Activated T-cell treated with anti-CD3 and anti-CD28 coated beads, Interleukin-2, amount 50 U/mL, for 48 hours (primary cell): Measurements from ENCODE around the gene NCAPD2.
"Not testable (repeated sequence)": the region's sequence is repeated elsewhere in the genome, so short reads cannot be mapped to it uniquely, and the experiment has no call there.

Experiments used
- DNase-seq, 2 experiments: peaks; one replicate each; pipeline ENCODE4 v3.0.0-alpha.2; 2020

Gene NCAPD2

DNA sequence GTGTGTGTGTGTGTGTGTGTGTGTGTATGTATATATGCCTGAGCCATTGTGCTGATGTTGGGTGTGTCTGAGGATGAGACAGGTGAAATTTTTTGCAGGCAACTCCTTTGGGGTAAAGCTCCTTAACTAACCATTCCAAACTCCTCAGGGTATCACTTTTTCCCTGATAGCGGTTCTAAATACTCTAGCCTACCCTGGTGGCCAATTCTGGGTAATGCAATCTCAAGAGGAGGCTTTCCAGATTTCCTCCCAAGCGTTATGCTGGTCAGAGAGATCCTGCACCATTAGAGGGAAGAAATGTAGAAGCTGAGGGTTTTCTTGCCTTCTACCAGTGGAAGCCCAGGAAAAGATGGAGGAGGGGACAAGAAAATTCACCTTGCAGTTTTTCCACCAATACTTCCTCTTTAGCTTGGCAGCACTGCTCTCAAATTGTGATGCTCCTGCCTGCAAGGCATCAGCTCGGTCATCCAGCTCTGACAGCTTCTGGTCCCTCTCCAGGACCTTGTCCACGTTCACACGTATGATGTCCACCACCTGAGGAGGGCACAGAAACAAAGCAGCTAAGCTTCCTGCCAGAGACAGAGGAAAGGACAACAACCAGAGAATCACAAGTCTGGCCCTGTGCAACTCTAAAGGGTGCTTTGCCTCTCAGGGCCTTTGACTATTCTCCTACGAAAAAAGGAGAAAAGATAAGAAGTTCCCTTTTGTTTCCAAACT lies 28.3 kb upstream of the NCAPD2 start:
- DNase-seq: peak in 1 of 2 experiments; percentile 55

GRCh38 chr12:6466184-6466573 lies 27.7 kb upstream of the NCAPD2 start:
- no peak for DNase-seq

- DNase-seq: not testable (repeated sequence)
Measured at GRCh38 chr12:6466751-6467150, 27.2 kb upstream of the NCAPD2 start.

DNA sequence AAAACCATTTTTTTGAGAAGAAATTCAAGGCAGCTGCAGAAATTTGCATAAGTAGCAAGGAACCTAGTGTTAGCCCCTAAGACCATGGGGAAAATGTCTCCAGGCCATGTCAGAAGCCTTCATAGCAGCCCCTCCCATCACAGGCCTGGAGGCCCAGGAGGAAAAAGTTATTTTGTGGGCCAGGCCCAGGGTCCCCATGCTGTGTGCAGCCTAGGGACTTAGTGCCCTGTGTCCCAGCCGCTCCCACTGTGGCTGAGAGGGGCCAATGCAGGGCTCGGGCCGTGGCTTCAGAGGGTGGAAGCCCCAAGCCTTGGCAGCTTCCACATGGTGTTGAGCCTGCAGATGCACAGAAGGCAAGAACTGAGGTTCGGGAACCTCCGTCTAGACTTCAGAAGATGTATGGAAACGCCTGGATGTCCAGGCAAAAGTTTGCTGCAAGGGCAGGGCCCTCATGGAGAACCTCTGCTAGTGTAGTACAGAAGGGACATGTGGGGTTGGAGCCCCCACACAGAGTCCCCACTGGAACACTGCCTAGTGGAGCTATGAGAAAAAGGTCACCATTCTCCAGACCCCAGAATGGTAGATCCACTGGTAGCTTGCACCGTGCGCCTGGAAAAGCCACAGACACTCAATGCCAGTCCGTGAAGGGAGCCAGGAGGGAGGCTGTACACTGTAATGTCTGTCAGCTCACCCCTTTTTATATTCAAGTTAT lies 26.2 kb upstream of the NCAPD2 start:
- DNase-seq: not testable (repeated sequence)

DNA sequence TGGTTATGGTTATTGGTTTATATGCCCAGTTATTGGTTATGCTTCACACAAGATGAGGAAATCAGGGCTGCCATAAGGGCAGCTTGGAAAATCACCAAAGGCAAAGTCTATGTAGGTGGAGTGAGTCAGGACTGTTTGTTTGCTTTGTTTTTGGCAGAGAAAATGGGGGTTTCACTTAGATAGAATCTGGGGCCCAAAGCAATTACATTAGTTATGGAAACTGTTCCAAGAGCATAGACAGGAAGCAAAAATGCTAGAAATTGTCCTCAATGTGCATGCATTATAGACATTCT lies 25.7 kb upstream of the NCAPD2 start:
- no peak for DNase-seq

DNA sequence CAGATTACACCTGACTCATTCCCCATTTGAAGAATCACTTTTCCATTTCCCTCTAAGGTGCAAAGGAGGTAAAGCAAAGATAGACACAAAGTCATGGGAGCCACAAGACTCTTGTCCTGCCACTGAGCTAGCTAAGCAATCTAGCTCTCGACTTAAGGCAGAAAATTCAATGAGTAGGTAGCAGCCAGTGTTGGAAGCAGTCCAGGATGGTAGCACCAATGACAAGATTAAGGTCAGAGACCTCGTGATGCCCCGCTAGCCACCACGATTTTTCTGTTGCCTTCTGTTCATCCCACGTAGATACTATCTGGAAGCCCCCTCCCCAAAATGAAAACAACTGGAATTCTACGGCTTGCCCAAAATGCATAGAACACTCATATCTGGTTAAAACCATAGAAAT lies 24.8 kb upstream of the NCAPD2 start:
- no peak for DNase-seq

GRCh38 chr12:6469609-6470374 lies 24.1 kb upstream of the NCAPD2 start:
- DNase-seq: no peak

DNA sequence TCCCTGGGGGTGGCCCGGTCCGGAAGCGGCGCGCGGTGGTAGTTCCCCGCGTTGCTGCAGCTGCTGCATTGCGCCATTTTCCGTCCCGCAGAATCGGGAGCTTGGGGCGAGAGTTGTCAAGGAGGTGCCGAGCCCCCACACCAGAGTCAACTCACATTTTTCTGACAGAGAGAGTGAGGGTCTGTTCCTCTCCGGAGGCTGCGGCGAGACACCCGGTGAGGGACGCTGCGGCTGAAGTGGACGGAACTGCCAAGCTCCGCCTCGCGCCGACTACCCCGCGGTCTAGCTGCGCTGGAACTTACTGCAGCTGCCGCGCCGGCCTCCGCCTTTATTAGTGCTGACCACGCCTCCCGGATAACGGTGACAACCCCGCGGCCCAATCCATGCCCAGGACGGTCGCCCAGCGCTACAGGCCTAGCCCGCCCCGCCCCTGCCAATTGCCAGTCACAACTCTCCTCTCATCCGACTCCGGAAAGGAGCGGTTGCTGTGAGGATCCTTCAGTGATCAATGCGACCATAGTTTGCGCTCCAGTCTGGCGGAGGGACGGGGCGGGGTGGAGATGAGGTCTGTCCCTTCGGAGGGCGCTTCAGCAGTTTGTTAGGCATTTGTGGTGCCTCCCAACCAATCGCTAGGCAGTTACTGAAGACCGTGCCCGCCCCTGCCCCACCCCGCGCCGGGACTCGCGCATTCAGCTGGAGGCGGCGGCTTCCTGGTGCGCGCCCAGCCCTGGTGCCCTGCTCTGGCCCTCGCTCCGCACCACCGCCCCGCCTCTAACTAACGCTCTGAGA lies 23.3 kb upstream of the NCAPD2 start, which contains the start of gene VAMP1:
Gene VAMP1, minus strand, starts transcription at position 303 of the 789 bp plus-strand sequence. Its CDS starts 146 bp downstream, at position 157.
- DNase-seq: peak; percentile 98 to 99

- no peak for DNase-seq
Measured at GRCh38 chr12:6471989-6472360, 21.9 kb upstream of the NCAPD2 start.

DNA sequence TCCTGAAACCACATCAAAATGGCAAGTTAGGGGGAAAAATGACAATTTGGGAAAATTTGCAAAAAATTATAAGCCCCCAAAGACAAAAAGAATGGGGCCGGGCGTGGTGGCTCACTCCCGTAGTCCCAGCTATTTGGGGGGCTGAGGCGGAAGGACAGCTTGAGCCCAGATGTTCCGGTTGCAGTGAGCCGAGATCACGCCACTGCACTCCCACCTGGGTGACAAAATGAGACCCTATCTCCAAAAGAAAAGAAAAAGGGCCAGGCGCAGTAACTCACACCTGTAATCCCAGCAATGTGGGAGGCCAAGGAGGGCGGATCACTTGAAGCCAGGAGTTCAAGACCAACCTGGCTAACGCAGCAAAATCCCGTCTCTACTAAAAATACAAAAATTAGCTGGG lies 21.4 kb upstream of the NCAPD2 start:
- DNase-seq: no peak

- DNase-seq: not testable (repeated sequence)
Measured at GRCh38 chr12:6475233-6475975, 18.5 kb upstream of the NCAPD2 start.

GRCh38 chr12:6476489-6476888 lies 17.4 kb upstream of the NCAPD2 start:
- DNase-seq: no peak

GRCh38 chr12:6477601-6478377 lies 16.1 kb upstream of the NCAPD2 start:
- not testable (repeated sequence) for DNase-seq

GRCh38 chr12:6478416-6478815 lies 15.5 kb upstream of the NCAPD2 start:
- DNase-seq: no peak

DNA sequence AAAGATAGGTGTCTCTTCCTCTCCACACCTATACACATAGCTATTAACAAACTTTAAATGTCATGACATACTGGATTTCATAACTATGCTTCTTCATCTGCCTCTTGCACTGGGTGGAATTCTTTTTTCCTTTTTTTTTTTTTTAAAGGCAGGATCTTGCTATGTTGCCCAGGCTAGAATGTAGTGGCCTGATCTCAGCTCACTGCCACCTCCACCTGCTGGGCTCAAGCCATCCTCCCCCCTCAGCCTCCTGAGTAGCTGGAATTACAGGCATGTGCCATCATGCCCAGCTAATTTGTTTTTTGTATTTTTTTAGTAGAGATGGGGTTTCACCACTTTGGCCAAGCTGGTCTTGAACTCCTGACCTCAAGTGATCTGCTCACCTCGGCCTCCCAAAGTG lies 5.7 kb upstream of the NCAPD2 start:
- no peak for DNase-seq

GRCh38 chr12:6489449-6489848 lies 4.5 kb upstream of the NCAPD2 start:
- DNase-seq: no peak

DNA sequence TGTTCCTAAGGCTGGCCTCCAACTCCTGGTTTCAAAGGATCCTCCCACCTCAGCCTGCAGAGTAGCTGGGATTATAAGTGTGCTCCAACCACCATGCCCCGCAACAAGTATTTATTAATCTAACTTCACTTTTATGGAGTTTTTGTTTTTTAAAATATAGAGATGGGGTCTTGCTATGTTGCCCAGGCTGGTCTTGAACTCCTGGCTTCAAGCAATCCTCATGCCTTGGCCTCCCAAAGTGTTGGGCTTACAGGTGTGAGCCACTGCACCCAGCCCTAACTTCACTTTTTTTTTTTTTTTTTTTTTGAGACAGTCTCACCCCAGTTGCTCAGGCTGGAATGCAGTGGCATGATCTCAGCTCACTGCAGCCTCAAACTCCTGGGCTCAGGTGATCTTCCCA lies 3.2 kb upstream of the NCAPD2 start:
- not testable (repeated sequence) for DNase-seq

GRCh38 chr12:6492838-6493496 lies 935 bp upstream of the NCAPD2 start, which contains the start of gene MRPL51:
TSS of gene MRPL51 (minus strand) at chr12:6493262. CDS start at chr12:6493136, 126 bp downstream.
- DNase-seq: peak; percentile 94 to 97

DNA sequence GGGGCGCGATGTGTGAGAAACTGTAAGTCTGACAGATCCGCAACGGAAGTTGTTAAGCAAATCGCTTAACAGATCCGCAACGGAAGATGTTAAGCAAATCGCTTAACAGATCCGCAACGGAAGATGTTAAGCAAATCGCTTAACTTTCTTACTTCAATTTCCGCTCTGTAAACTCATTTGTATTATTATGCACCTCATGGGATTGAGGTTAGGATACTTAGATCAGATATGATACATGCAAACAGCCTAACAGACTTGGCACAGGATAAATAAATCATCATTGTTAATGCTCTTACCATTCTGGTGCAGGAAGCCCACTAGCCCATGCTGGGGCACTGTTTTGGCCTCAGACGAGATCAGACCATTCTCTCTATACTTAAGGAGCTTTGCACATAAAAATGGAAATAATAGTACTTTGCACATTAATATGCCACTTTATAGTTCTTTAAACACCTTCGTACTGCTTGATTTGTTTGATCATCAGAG lies 399 bp downstream of the NCAPD2 start:
- DNase-seq: peak; percentile 25 to 27

GRCh38 chr12:6494968-6495367 lies 1.1 kb downstream of the NCAPD2 start:
- no peak for DNase-seq

- not testable (repeated sequence) for DNase-seq
Measured at GRCh38 chr12:6497291-6497690, 3.4 kb downstream of the NCAPD2 start.
